H9 (cell line): ENCODE measurements around the gene MECP2. TPM values are rescaled to one million over a fixed set of nuclear protein-coding genes. Genes with fewer than 3 reads are reported as not detected.

Experiments
- DNase-seq: peaks from one replicate; pipeline ENCODE4 v3.0.0-alpha.2; 2017
- H2AFZ ChIP-seq: one replicate; pipeline ENCODE4 v1.6.1; 2013; ENCODE audit warnings: mild to moderate bottlenecking, low read length, control low read depth, moderate library complexity
- H2AK5ac ChIP-seq: 2 replicates; pipeline ENCODE4 v1.6.1; 2013; ENCODE audit warnings: low read length, control low read depth, mixed read lengths; ENCODE audit not compliant: insufficient read length
- H2BK120ac ChIP-seq: one replicate; pipeline ENCODE4 v1.6.1; 2013; ENCODE audit warnings: low read depth, mild to moderate bottlenecking, low read length, control low read depth, inconsistent platforms; ENCODE audit not compliant: poor library complexity, severe bottlenecking
- H2BK12ac ChIP-seq: 2 replicates; pipeline ENCODE4 v1.6.1; 2013; ENCODE audit warnings: low read length, control low read depth, mixed read lengths, low read depth; ENCODE audit not compliant: insufficient read length
- H2BK15ac ChIP-seq: 2 replicates; pipeline ENCODE4 v1.6.1; 2013; ENCODE audit warnings: low read depth, low read length, control low read depth
- H2BK20ac ChIP-seq: one replicate; pipeline ENCODE4 v1.6.1; 2013; ENCODE audit warnings: low read depth, mild to moderate bottlenecking, low read length, control low read depth, inconsistent platforms; ENCODE audit not compliant: poor library complexity, severe bottlenecking
- H2BK5ac ChIP-seq: 2 replicates; pipeline ENCODE4 v1.6.1; 2013; ENCODE audit warnings: low read length, control low read depth, mixed read lengths; ENCODE audit not compliant: insufficient read length
- H3K14ac ChIP-seq: 2 replicates; pipeline ENCODE4 v1.6.1; 2013; ENCODE audit warnings: low read length, control low read depth; ENCODE audit not compliant: insufficient read depth
- H3K18ac ChIP-seq: 2 replicates; pipeline ENCODE4 v1.6.1; 2013; ENCODE audit warnings: low read depth, mild to moderate bottlenecking, mixed read lengths, low read length, control low read depth; ENCODE audit not compliant: insufficient read length
- H3K23ac ChIP-seq: 2 replicates; pipeline ENCODE4 v1.6.1; 2013; ENCODE audit warnings: low read length, control low read depth, mixed read lengths, low read depth; ENCODE audit not compliant: insufficient read length
- H3K23me2 ChIP-seq: 2 replicates; pipeline ENCODE4 v1.6.1; 2013; ENCODE audit warnings: low read depth, mild to moderate bottlenecking, mixed read lengths, low read length, control low read depth; ENCODE audit not compliant: insufficient read length, poor library complexity, severe bottlenecking
- H3K27ac ChIP-seq: 2 replicates; pipeline ENCODE4 v1.5.1; 2013; ENCODE audit warnings: low read length, control low read depth, mixed read lengths, low read depth; ENCODE audit not compliant: insufficient read length
- H3K27me3 ChIP-seq: 2 replicates; pipeline ENCODE4 v1.6.1; 2013; ENCODE audit warnings: low read length, control low read depth, inconsistent platforms; ENCODE audit not compliant: insufficient read depth
- H3K4ac ChIP-seq: 2 replicates; pipeline ENCODE4 v1.6.1; 2013; ENCODE audit warnings: low read depth, mild to moderate bottlenecking, control low read depth, inconsistent platforms, low read length, moderate library complexity
- H3K4me1 ChIP-seq: 2 replicates; pipeline ENCODE4 v1.6.1; 2013; ENCODE audit warnings: low read length, control low read depth, inconsistent platforms; ENCODE audit not compliant: insufficient read depth
- H3K4me2 ChIP-seq: 2 replicates; pipeline ENCODE4 v1.6.1; 2013; ENCODE audit warnings: low read length, control low read depth, mixed read lengths; ENCODE audit not compliant: insufficient read length, insufficient read depth
- H3K56ac ChIP-seq: 2 replicates; pipeline ENCODE4 v1.6.1; 2013; ENCODE audit warnings: low read depth, mild to moderate bottlenecking, mixed read lengths, low read length, control low read depth; ENCODE audit not compliant: insufficient read length
- H3K79me1 ChIP-seq: 2 replicates; pipeline ENCODE4 v1.6.1; 2013; ENCODE audit warnings: low read depth, mild to moderate bottlenecking, moderate library complexity, low read length, control low read depth, inconsistent platforms; ENCODE audit not compliant: insufficient read depth, poor library complexity, severe bottlenecking
- H3K79me2 ChIP-seq: 2 replicates; pipeline ENCODE4 v1.6.1; 2013; ENCODE audit warnings: low read length, control low read depth, inconsistent platforms; ENCODE audit not compliant: insufficient read depth
- H3K9ac ChIP-seq: 2 replicates; pipeline ENCODE4 v1.6.1; 2013; ENCODE audit warnings: low read length, control low read depth, mixed read lengths; ENCODE audit not compliant: insufficient read length; ENCODE audit errors: extremely low read depth
- H3K9me3 ChIP-seq: one replicate; pipeline ENCODE4 v1.6.1; 2013; ENCODE audit warnings: low read depth, low read length, inconsistent platforms; ENCODE audit not compliant: control insufficient read depth
- H3T11ph ChIP-seq: one replicate; pipeline ENCODE4 v1.6.1; 2013; ENCODE audit warnings: mild to moderate bottlenecking, low read length, control low read depth, inconsistent platforms
- H4K20me1 ChIP-seq: one replicate; pipeline ENCODE4 v1.6.1; 2013; ENCODE audit not compliant: control insufficient read depth, insufficient read length, insufficient read depth
- H4K5ac ChIP-seq: 2 replicates; pipeline ENCODE4 v1.6.1; 2013; ENCODE audit warnings: low read depth, mild to moderate bottlenecking, mixed read lengths, low read length, control low read depth; ENCODE audit not compliant: insufficient read length
- H4K8ac ChIP-seq: replicated peaks from 2 replicates; pipeline ENCODE4 v1.6.1; 2013; ENCODE audit warnings: low read length, control low read depth, mixed read lengths, low read depth; ENCODE audit not compliant: insufficient read length
- H4K91ac ChIP-seq: 2 replicates; pipeline ENCODE4 v1.6.1; 2013; ENCODE audit warnings: low read depth, mild to moderate bottlenecking, moderate library complexity, mixed read lengths, low read length, control low read depth; ENCODE audit not compliant: insufficient read length
- H3K27ac Mint-ChIP-seq, 3 experiments: 2 replicates in 2 of 3; 3 replicates in 1 of 3; pipeline ENCODE4 v1.8.0; 2020 to 2021; ENCODE audit warnings: mixed read lengths in 3 of 3, mild to moderate bottlenecking in 1 of 3, moderate library complexity in 1 of 3
- H3K27me3 Mint-ChIP-seq: 2 replicates; pipeline ENCODE4 v1.8.0; 2021; ENCODE audit warnings: low read depth, mild to moderate bottlenecking, moderate library complexity, mixed read lengths
- H3K36me3 Mint-ChIP-seq, 3 experiments: 2 replicates in 2 of 3; 3 replicates in 1 of 3; pipeline ENCODE4 v1.8.0; 2020 to 2021; ENCODE audit warnings: low read depth in 3 of 3, mixed read lengths in 3 of 3; ENCODE audit not compliant: insufficient read depth in 1 of 3
- H3K4me1 Mint-ChIP-seq, 2 experiments: 2 replicates each; pipeline ENCODE4 v1.8.0; 2020; ENCODE audit warnings: mixed read lengths in 2 of 2
- H3K4me3 Mint-ChIP-seq, 2 experiments: 2 replicates in 1 of 2; 3 replicates in 1 of 2; pipeline ENCODE4 v1.8.0; 2020 to 2021; ENCODE audit warnings: mild to moderate bottlenecking in 2 of 2, mixed read lengths in 2 of 2, moderate library complexity in 1 of 2
- H3K9me3 Mint-ChIP-seq, 2 experiments: 2 replicates in 1 of 2; 3 replicates in 1 of 2; pipeline ENCODE4 v1.8.0; 2020; ENCODE audit warnings: mild to moderate bottlenecking in 2 of 2, mixed read lengths in 2 of 2, moderate library complexity in 1 of 2
- whole genome bisulfite sequencing: extraction: QIAGEN DNeasy Blood & Tissue Kit; methylation state at CpG from one replicate; pipeline ENCODE4 v1.1.7; 2013; ENCODE audit warnings: missing lambda C conversion rate, low lambda C conversion rate, mixed read lengths; ENCODE audit not compliant: insufficient read length; ENCODE audit errors: extremely low coverage; 5-methylcytosine and 5-hydroxymethylcytosine counted together
- total RNA-seq: library from RNA; stranded (reverse); gene quantifications from 2 replicates; pipeline ENCODE4 v1.2.1, GENCODE V29; 2021
- TF ChIP-seq, protein P1 (sequence below): fragments of 200-600 bp; sonication (generic); conservative IDR thresholded peaks from 3 replicates; pipeline ENCODE4 v1.8.0; 2021; ENCODE audit warnings: antibody characterized with exemption, mild to moderate bottlenecking

MECP2 gene
- total RNA-seq, 1 experiment from 2014 or later, result 32.2 TPM

DNA sequence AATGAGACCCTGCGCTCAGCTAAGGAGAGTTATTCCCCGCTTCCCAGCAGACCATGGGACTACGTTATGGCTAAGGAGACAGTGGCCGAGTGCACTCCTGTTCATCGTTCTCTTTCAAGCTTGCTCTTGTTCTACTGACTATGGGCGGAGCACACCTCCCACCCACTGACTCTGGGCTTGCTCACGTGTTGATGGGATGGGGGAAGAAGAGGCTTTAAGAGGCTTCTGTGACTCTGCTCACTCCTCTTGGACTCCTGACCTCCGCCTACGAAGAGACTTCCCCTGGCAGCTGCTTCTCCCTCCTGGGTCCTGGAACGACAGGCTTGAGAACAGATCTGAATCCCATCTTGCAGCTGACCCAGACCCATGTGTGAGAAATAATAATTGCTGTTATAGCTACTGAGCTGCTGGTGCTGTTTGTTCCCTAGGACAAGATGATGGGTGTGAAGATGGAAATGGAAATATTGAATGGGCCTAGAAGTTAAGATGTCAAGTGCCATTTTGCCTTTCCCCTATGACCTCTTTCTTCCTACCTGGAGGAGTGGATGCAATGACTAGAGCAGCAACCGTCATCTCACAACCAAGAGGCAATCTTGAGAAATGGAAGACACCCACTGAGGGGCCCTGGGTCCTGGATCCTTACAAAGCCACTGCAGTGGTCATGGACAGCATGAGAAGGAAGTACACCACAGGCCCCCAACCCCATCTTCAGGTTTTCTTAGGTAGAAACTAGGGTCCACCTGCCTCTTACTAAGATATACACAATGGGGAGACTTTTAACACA lies 39.1 kb downstream of the MECP2 start:
- no peak overlapping the region for H3T11ph ChIP-seq
- H3K18ac ChIP-seq, result no peak overlapping the region
- H2AK5ac ChIP-seq, result no peak overlapping the region
- H2BK12ac ChIP-seq, result no peak overlapping the region
- no peak overlapping the region for H3K23ac ChIP-seq
- H3K4ac ChIP-seq, result no peak overlapping the region
- no peak overlapping the region for H3K14ac ChIP-seq
- H3K79me1 ChIP-seq, result no peaks in the 10 kb centered on the region
- H3K9me3 Mint-ChIP-seq, result peaks cover 73 to 74% of the 10 kb centered on the region in 2 experiments
- no peak overlapping the region for H3K4me3 Mint-ChIP-seq
- no peak overlapping the region for H4K8ac ChIP-seq
- no peaks in the 10 kb centered on the region for H3K23me2 ChIP-seq
- H3K4me1 ChIP-seq, result no peaks in the 10 kb centered on the region
- H3K36me3 Mint-ChIP-seq, result peaks cover 21 to 45% (median 25%) of the 10 kb centered on the region in 3 experiments
- DNase-seq, result no peak
- no peaks in the 10 kb centered on the region for H3K27me3 ChIP-seq
- H2BK120ac ChIP-seq, result no peak overlapping the region
- H3K27ac ChIP-seq, result no peak overlapping the region
- WGBS, result no CpG with 5 or more reads among the region's 11 CpGs
- H3K79me2 ChIP-seq, result no peaks in the 10 kb centered on the region
- H3K9me3 ChIP-seq, result peaks cover 25% of the 10 kb centered on the region
- TF ChIP-seq, protein P1, sequence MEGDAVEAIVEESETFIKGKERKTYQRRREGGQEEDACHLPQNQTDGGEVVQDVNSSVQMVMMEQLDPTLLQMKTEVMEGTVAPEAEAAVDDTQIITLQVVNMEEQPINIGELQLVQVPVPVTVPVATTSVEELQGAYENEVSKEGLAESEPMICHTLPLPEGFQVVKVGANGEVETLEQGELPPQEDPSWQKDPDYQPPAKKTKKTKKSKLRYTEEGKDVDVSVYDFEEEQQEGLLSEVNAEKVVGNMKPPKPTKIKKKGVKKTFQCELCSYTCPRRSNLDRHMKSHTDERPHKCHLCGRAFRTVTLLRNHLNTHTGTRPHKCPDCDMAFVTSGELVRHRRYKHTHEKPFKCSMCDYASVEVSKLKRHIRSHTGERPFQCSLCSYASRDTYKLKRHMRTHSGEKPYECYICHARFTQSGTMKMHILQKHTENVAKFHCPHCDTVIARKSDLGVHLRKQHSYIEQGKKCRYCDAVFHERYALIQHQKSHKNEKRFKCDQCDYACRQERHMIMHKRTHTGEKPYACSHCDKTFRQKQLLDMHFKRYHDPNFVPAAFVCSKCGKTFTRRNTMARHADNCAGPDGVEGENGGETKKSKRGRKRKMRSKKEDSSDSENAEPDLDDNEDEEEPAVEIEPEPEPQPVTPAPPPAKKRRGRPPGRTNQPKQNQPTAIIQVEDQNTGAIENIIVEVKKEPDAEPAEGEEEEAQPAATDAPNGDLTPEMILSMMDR, result no peak
- no peaks in the 10 kb centered on the region for H4K20me1 ChIP-seq
- H3K4me2 ChIP-seq, result no peak overlapping the region
- H3K4me1 Mint-ChIP-seq, result peaks cover 7 to 18% of the 10 kb centered on the region in 2 experiments
- H2BK5ac ChIP-seq, result no peak overlapping the region
- no peak overlapping the region for H4K91ac ChIP-seq
- H2BK20ac ChIP-seq, result no peak overlapping the region
- H3K27ac Mint-ChIP-seq, result no peak overlapping the region; a peak in 1 of 7 replicates
- H3K9ac ChIP-seq, result no peak overlapping the region
- no peak overlapping the region for H4K5ac ChIP-seq
- no peak overlapping the region for H2AFZ ChIP-seq
- no peak overlapping the region for H3K56ac ChIP-seq
- H3K27me3 Mint-ChIP-seq, result peaks cover 1% of the 10 kb centered on the region; the same call in 1 of the 2 replicates
- H2BK15ac ChIP-seq, result no peak overlapping the region
